Mesenchymal stem cell (in vitro differentiated cells and primary cell): ENCODE data around the gene PRR5.

ENCODE experiments used
- DNase-seq: peaks from one replicate; pipeline ENCODE4 v3.0.0-alpha.2; 2013
- H2AFZ ChIP-seq: one replicate; pipeline ENCODE4 v1.6.1; 2013; ENCODE audit warnings: low read depth, mild to moderate bottlenecking, control low read depth, inconsistent platforms, low read length, moderate library complexity
- H2AK5ac ChIP-seq: 2 replicates; pipeline ENCODE4 v1.6.1; 2013; ENCODE audit warnings: low read length, moderate library complexity, mild to moderate bottlenecking, inconsistent platforms; ENCODE audit not compliant: severe bottlenecking
- H2BK120ac ChIP-seq: one replicate; pipeline ENCODE4 v1.6.1; 2013; ENCODE audit warnings: low read depth, mild to moderate bottlenecking, inconsistent platforms, low read length, moderate library complexity
- H2BK12ac ChIP-seq, 2 experiments: one replicate each; pipeline ENCODE4 v1.6.1; 2013; ENCODE audit warnings: inconsistent platforms in 2 of 2, low read length in 2 of 2, mild to moderate bottlenecking in 2 of 2, moderate library complexity in 2 of 2, control low read depth in 1 of 2
- H2BK15ac ChIP-seq: one replicate; pipeline ENCODE4 v1.6.1; 2013; ENCODE audit warnings: mild to moderate bottlenecking, low read depth, inconsistent platforms; ENCODE audit not compliant: poor library complexity, severe bottlenecking
- H2BK5ac ChIP-seq: 2 replicates; pipeline ENCODE4 v1.6.1; 2013; ENCODE audit warnings: low read depth, mild to moderate bottlenecking, low read length, control low read depth, inconsistent platforms; ENCODE audit not compliant: poor library complexity, severe bottlenecking
- H3K14ac ChIP-seq, 2 experiments: one replicate each; pipeline ENCODE4 v1.6.1; 2013; ENCODE audit warnings: inconsistent platforms in 2 of 2, low read length in 2 of 2, control low read depth in 1 of 2, mild to moderate bottlenecking in 1 of 2, moderate library complexity in 1 of 2
- H3K18ac ChIP-seq, 2 experiments: one replicate each; pipeline ENCODE4 v1.6.1; 2013; ENCODE audit warnings: inconsistent platforms in 2 of 2, low read length in 2 of 2, control low read depth in 1 of 2, low read depth in 1 of 2, mild to moderate bottlenecking in 1 of 2
- H3K23ac ChIP-seq, 2 experiments: one replicate each; pipeline ENCODE4 v1.6.1; 2013; ENCODE audit warnings: inconsistent platforms in 2 of 2, low read length in 2 of 2, mild to moderate bottlenecking in 2 of 2, moderate library complexity in 2 of 2, control low read depth in 1 of 2
- H3K27ac ChIP-seq: 2 replicates; pipeline ENCODE4 v1.5.1; 2013; ENCODE audit warnings: mild to moderate bottlenecking, moderate library complexity, low read length, control low read depth, inconsistent platforms; ENCODE audit not compliant: poor library complexity, severe bottlenecking
- H3K27me3 ChIP-seq, 2 experiments: 2 replicates each; pipeline versions ENCODE4 v1.6.1 to v1.7.0; 2013; ENCODE audit warnings: low read length in 2 of 2, mild to moderate bottlenecking in 2 of 2, moderate library complexity in 2 of 2, control low read depth in 1 of 2, inconsistent platforms in 1 of 2; ENCODE audit not compliant: control insufficient read depth in 1 of 2, insufficient read depth in 1 of 2
- H3K36me3 ChIP-seq, 2 experiments: 2 replicates each; pipeline versions ENCODE4 v1.6.1 to v1.7.0; 2013; ENCODE audit warnings: low read length in 2 of 2, control low read depth in 1 of 2, inconsistent platforms in 1 of 2, low read depth in 1 of 2, mild to moderate bottlenecking in 1 of 2; ENCODE audit not compliant: insufficient read depth in 2 of 2, control insufficient read depth in 1 of 2
- H3K4ac ChIP-seq, 2 experiments: one replicate each; pipeline ENCODE4 v1.6.1; 2013; ENCODE audit warnings: inconsistent platforms in 2 of 2, low read length in 2 of 2, mild to moderate bottlenecking in 2 of 2, moderate library complexity in 2 of 2, control low read depth in 1 of 2, low read depth in 1 of 2
- H3K4me1 ChIP-seq: 2 replicates; pipeline ENCODE4 v1.6.1; 2013; ENCODE audit warnings: low read depth, low read length, control low read depth; ENCODE audit not compliant: control insufficient read depth, insufficient read depth
- H3K4me2 ChIP-seq: 2 replicates; pipeline ENCODE4 v1.6.1; 2013; ENCODE audit warnings: low read length, mild to moderate bottlenecking, inconsistent platforms; ENCODE audit not compliant: poor library complexity, severe bottlenecking
- H3K4me3 ChIP-seq, 2 experiments: 2 replicates each; pipeline versions ENCODE4 v1.5.1 to v1.7.0; 2013; ENCODE audit warnings: low read length in 2 of 2, mild to moderate bottlenecking in 2 of 2, control low read depth in 1 of 2, low read depth in 1 of 2; ENCODE audit not compliant: insufficient read depth in 1 of 2
- H3K79me1 ChIP-seq: replicated peaks from 2 replicates; pipeline ENCODE4 v1.6.1; 2013; ENCODE audit warnings: mild to moderate bottlenecking, control low read depth, low read length, inconsistent platforms; ENCODE audit not compliant: poor library complexity, severe bottlenecking
- H3K9ac ChIP-seq: 2 replicates; pipeline ENCODE4 v1.7.0; 2013; ENCODE audit warnings: mild to moderate bottlenecking, low read length, moderate library complexity
- H3K9me3 ChIP-seq: 2 replicates; pipeline ENCODE4 v1.7.0; 2013; ENCODE audit warnings: mild to moderate bottlenecking, low read length; ENCODE audit not compliant: control insufficient read depth
- H4K8ac ChIP-seq: one replicate; pipeline ENCODE4 v1.6.1; 2013; ENCODE audit warnings: inconsistent platforms, mild to moderate bottlenecking, low read length, moderate library complexity
- H4K91ac ChIP-seq: one replicate; pipeline ENCODE4 v1.6.1; 2013; ENCODE audit warnings: mild to moderate bottlenecking, low read length, inconsistent platforms
- WGBS: methylation state at CpG from one replicate; pipeline ENCODE4 v1.1.7; 2013; ENCODE audit warnings: mixed read lengths; 5-methylcytosine and 5-hydroxymethylcytosine counted together

PRR5 gene

DNA sequence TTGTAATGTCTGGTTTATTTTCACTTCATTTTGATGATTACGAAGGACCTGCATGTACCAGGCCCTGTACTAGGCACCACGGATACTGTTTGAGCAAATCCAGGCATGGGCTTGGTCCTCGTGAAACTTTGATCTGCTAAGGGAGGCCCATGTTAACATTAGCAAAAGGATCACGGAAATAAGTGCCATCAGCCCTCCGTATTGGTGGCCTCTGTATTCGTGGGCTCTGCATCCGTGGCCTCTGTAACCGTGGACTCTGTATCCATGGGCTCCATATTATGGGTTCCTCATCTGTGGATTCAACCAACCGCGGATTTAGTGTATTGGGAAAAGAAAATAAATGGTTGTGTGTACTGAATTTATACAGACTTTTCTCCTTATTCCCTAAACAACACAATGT lies 59.0 kb downstream of the PRR5 start:
- Histone ChIP-seq H2AK5ac (no peak overlapping the region), H3K9me3 (no peaks in the 10 kb centered on the region), H2BK12ac (no peak overlapping the region), H2BK15ac (no peak overlapping the region), H3K23ac (no peak overlapping the region), H3K14ac (no peak overlapping the region), H3K18ac (no peak overlapping the region), H2BK5ac (no peak overlapping the region), H3K4me2 (no peak overlapping the region), H3K9ac (no peak overlapping the region), H3K27ac (no peak overlapping the region), H3K4me3 (no peak overlapping the region), H3K4ac (no peak overlapping the region), H3K36me3 (no peaks in the 10 kb centered on the region), H2BK120ac (no peak overlapping the region), H4K91ac (no peak overlapping the region), H3K4me1 (peaks cover 12% of the 10 kb centered on the region), H4K8ac (no peak overlapping the region), H3K27me3 (peaks cover 34 to 45% of the 10 kb centered on the region in 2 experiments), H3K79me1 (no peaks in the 10 kb centered on the region), H2AFZ (no peak overlapping the region)
- DNase-seq: no peak
- WGBS: 73% methylated on average over 7 of the region's 10 CpGs

DNA sequence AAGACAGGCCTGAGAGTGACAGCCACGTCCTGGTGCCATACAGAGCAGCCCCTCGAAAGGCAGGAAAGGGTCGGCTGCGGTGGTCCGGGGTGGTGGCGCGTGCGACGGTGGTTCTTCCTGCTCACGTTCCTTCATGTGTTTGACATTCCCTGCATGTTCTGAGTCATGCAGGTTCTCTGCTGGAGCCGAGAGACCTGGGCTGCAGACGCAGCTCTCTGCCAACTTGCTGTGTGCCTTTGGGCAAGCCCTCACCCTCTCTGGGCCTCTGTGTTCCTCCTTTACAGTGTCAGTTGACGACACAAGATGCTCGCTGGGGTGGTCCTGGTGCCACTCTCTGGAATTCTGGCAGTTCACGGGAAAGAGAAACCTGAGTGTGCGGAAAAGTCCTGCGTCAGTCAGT lies 62.4 kb downstream of the PRR5 start:
- Histone ChIP-seq H2BK15ac (no peak overlapping the region), H3K27ac (no peak overlapping the region), H3K14ac (no peak overlapping the region), H4K8ac (no peak overlapping the region), H2AK5ac (no peak overlapping the region), H3K4me2 (no peak overlapping the region), H3K18ac (no peak overlapping the region), H2BK120ac (no peak overlapping the region), H2AFZ (no peak overlapping the region), H3K36me3 (no peaks in the 10 kb centered on the region), H3K23ac (no peak overlapping the region), H2BK12ac (no peak overlapping the region), H3K9me3 (peaks cover under 1% of the 10 kb centered on the region), H3K4me3 (no peak overlapping the region), H3K9ac (no peak overlapping the region), H4K91ac (no peak overlapping the region), H3K79me1 (no peaks in the 10 kb centered on the region), H3K27me3 (peaks cover 21 to 48% of the 10 kb centered on the region in 2 experiments), H3K4me1 (no peaks in the 10 kb centered on the region), H3K4ac (no peak overlapping the region), H2BK5ac (no peak overlapping the region)
- 88% methylated on average over 17 of the region's 17 CpGs for WGBS
- DNase-seq: no peak

DNA sequence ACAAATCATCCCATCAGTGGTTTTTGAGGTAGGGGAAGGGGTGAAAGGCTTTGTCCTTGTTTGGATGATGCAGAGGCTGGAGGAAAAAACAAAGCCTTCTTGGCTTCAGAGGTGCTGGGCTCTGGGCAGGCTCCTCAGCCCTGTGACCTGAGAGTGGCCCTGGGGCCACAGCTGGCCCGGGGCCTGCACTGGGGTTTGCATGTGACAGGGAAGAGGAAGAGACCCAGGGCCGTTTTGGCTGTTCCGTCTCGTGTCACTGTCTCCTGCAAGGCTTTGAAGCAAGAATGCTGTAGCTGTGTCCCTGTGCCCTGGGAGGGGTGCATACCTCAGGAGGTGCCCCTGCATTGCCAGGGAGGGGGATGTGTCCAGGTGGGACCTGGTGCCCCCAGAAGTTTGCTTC lies 63.0 kb downstream of the PRR5 start:
- no peak overlapping the region for H3K9ac ChIP-seq
- H3K9me3 ChIP-seq: peaks cover 5% of the 10 kb centered on the region
- no peak overlapping the region for H4K91ac ChIP-seq
- no peak overlapping the region for H3K4me3 ChIP-seq
- H2AFZ ChIP-seq: no peak overlapping the region
- H3K4me1 ChIP-seq: no peaks in the 10 kb centered on the region
- no peak overlapping the region for H3K4me2 ChIP-seq
- H2BK120ac ChIP-seq: no peak overlapping the region
- H3K36me3 ChIP-seq: no peaks in the 10 kb centered on the region
- no peak overlapping the region for H3K23ac ChIP-seq
- WGBS: 62% methylated on average over 4 of the region's 4 CpGs
- peaks cover 15 to 42% of the 10 kb centered on the region in 2 experiments for H3K27me3 ChIP-seq
- H3K4ac ChIP-seq: no peak overlapping the region
- H3K14ac ChIP-seq: no peak overlapping the region
- no peak overlapping the region for H3K18ac ChIP-seq
- no peak overlapping the region for H3K27ac ChIP-seq
- no peak for DNase-seq
- H2BK12ac ChIP-seq: no peak overlapping the region
- no peak overlapping the region for H2BK15ac ChIP-seq
- H2AK5ac ChIP-seq: no peak overlapping the region
- no peak overlapping the region for H4K8ac ChIP-seq
- H2BK5ac ChIP-seq: no peak overlapping the region
- no peaks in the 10 kb centered on the region for H3K79me1 ChIP-seq

DNA sequence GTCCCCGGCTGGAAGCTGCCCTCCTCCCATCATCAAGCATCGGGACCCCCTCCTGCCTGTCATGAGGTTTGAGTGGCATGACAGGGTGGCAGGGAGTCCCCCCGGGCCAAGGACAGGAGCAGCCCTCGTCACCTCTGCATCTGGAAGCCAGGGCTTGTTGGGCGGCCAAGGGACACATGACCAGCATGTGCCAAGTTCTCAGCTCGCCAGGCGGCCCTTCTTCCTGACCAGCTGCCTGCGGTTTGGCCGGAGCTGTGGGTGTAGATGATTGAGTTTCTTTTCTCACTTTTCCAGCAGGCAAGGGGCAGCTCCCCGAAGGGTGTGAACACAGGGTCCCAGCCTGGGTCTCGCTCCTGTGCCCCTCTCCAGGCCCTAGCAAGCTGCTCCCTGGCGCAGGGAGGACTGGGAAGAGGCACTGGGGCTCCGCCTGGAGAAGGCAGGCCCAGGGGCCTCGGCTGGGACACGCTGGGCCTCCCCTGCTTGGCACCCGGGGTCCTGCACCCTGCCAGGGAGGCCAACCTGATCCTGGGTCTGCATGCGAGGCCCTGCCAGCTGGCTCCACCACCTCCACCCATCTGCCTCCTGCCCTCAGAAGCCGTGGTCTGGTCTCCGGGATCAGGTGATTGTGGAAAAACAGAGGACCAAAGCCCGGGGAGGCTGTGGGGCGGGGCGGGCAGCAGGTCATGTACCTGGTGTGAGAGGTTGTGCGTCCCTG lies 63.7 kb downstream of the PRR5 start:
- WGBS: 82% methylated on average over 21 of the region's 23 CpGs
- no peak overlapping the region for H2BK12ac ChIP-seq
- H3K36me3 ChIP-seq: no peaks in the 10 kb centered on the region
- H3K27ac ChIP-seq: no peak overlapping the region
- H2AFZ ChIP-seq: no peak overlapping the region
- H4K91ac ChIP-seq: no peak overlapping the region
- no peak overlapping the region for H3K23ac ChIP-seq
- H3K9me3 ChIP-seq: peaks cover 5% of the 10 kb centered on the region
- no peak overlapping the region for H3K14ac ChIP-seq
- H3K4me3 ChIP-seq: no peak overlapping the region
- H3K4me2 ChIP-seq: no peak overlapping the region
- no peak overlapping the region for H2BK15ac ChIP-seq
- H3K27me3 ChIP-seq: peaks cover 13 to 38% of the 10 kb centered on the region in 2 experiments
- no peak overlapping the region for H3K9ac ChIP-seq
- no peak for DNase-seq
- no peak overlapping the region for H2BK5ac ChIP-seq
- H3K79me1 ChIP-seq: no peaks in the 10 kb centered on the region
- H4K8ac ChIP-seq: no peak overlapping the region
- H2AK5ac ChIP-seq: no peak overlapping the region
- no peak overlapping the region for H2BK120ac ChIP-seq
- H3K4ac ChIP-seq: no peak overlapping the region
- H3K18ac ChIP-seq: no peak overlapping the region
- no peaks in the 10 kb centered on the region for H3K4me1 ChIP-seq
